Activated T-cell treated with anti-CD3 and anti-CD28 coated beads for 48 hours (primary cell): ENCODE results near the gene ZNF200.
"Not testable (repeated sequence)": the region's sequence is repeated elsewhere in the genome, so short reads cannot be mapped to it uniquely, and the experiment has no call there.

Experiments
- DNase-seq: peaks from one replicate; pipeline ENCODE4 v3.0.0-alpha.2; 2020; ENCODE audit warnings: low read depth

ZNF200 gene

GRCh38 chr16:3198334-3199072, 36.5 kb downstream of the ZNF200 start:
- DNase-seq = no peak

DNA sequence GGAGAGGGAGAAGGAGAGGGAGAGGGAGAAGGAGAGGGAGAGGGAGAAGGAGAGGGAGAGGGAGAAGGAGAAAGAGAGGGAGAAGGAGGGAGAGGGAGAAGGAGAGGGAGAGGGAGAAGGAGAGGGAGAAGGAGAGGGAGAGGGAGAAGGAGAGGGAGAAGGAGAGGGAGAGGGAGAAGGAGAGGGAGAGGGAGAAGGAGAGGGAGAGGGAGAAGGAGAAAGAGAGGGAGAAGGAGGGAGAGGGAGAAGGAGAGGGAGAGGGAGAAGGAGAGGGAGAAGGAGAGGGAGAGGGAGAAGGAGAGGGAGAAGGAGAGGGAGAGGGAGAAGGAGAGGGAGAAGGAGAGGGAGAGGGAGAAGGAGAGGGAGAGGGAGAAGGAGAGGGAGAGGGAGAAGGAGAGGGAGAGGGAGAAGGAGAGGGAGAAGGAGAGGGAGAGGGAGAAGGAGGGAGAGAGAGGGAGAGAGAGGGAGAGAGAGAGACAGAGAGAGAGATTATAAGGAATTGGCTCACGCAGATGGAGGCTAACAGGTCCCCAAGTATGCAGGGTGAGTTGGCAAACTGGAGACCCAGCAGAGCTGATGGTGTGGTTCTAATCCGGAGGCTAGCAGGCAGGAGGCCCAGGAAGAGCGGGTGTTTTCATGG, 37.1 kb downstream of the ZNF200 start:
- not testable (repeated sequence) for DNase-seq

DNA sequence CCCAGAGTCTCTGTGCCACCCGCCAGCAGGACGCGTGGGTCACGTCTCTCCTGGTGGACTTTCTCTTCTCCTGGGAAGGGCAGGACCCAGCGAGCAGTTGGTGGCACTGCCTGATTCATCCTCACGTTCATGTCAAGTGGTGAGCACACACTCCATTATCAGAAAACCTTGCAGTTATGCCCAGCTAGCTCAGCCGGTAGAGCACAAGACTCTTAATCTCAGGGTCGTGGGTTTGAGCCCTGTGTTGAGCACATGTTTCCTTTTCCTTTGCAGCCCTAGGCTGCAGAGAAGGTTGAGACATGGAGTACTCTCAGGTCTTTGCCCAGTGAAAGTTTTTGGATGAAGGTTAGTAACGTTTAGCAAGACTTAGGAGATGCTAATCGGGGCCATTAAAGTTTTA, 39.0 kb downstream of the ZNF200 start:
- DNase-seq = no peak

DNA sequence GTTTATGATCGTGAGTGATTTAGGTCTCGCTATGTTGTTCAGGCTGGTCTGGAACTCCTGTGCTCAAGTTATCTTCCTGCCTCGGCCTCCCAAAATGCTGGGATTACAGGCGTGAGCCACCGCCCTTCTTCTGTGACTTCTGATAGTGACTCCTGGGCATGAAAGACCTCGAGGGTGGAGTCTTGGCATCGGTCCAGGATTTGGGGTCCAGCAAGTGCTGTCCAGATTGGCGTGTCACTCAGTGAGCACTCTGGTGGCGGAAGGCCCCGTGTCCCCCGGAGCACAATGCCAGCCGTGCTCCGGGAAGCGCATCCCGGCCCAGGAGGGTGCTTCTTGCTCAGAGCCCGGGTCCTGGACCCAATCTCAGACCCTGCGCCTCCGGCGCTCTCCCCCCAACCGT, 40.2 kb downstream of the ZNF200 start:
- DNase-seq = no peak

DNA sequence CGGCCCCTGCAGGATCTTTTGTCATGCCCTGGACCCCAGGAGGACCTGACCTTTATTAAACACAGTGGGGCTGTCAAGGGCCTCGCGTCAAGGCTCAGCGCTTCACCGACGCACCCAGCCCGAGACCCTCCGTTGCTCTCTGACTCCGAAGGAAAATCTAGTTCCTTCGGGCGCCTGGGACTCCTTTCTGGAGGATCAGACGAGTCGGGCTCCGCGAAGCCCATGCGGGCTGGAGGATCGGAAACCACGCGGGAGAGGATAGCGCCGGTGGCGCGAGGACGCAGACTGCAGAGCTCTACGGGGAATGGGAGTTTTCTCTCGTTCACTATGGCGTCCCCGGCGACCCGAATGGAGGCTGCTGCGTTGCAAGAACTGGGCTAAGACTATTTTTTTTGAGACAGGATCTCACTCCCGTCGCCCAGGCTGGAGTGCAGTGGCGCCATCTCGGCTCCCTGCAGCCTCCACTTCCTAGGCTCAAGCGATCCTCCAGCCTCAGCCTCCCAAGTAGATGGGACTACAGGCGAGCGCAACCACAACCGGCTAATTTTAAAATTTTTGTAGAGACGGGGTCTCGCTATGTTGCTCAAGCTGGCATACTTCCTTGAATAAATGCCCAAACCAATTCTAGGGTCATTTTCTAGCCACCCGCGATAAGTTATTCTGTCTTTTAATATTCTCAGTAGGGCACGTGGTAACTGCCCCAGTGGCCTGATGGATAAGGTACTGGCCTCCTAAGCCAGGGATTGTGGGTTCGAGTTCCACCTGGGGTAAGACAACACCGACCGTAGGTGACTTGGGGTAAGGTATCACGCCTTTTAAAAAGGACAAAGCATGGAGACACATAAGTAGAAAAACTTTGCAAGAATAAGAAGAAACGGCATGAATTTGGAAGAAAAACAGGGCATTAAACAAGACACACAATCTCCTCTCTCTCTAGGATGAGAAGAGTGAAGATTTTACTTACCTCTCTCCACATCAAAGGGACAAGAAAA, 41.4 kb downstream of the ZNF200 start:
- no peak for DNase-seq

- no peak for DNase-seq
Observed at GRCh38 chr16:3192476-3193019, 42.4 kb downstream of the ZNF200 start.

DNA sequence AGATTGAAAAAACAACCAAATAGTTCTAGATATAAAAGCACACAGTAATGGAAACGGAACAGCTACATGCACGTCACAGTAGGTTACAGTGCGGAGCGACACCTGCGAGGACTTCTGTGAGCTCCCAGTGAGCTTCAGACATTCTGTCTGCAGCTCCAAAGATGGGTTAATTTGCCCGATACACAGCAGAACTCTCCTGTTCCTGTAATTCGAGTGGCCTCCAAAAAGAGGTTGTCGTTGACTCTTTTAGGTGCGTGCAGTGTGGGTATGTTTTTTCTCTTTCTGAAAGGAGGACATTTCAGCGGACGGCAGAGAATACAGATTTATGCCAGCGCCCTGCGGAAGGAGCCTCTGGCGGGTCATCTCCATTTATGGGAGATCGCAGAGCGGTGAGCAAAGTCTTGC, 44.0 kb downstream of the ZNF200 start:
- no peak for DNase-seq

DNA sequence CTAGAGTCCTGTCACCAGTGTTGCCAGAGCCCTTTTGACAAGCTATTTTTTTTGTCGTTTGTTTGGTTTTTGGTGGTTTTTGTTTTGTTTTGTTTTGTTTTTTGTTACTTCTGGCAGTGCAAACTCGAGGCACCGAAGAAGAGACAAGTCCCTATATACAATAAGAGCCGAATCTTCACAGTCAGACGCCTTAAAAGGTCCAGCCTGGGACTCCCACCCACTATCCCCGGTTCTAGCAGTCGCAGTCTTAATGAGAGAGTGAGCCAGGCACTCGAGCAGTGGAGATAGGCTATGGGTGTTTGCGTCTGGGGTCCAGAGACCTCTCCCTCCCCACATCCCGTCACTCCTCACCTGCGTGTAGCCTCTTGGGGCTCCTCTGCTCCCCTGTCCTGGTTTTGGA, 45.1 kb downstream of the ZNF200 start:
- DNase-seq = no peak

DNA sequence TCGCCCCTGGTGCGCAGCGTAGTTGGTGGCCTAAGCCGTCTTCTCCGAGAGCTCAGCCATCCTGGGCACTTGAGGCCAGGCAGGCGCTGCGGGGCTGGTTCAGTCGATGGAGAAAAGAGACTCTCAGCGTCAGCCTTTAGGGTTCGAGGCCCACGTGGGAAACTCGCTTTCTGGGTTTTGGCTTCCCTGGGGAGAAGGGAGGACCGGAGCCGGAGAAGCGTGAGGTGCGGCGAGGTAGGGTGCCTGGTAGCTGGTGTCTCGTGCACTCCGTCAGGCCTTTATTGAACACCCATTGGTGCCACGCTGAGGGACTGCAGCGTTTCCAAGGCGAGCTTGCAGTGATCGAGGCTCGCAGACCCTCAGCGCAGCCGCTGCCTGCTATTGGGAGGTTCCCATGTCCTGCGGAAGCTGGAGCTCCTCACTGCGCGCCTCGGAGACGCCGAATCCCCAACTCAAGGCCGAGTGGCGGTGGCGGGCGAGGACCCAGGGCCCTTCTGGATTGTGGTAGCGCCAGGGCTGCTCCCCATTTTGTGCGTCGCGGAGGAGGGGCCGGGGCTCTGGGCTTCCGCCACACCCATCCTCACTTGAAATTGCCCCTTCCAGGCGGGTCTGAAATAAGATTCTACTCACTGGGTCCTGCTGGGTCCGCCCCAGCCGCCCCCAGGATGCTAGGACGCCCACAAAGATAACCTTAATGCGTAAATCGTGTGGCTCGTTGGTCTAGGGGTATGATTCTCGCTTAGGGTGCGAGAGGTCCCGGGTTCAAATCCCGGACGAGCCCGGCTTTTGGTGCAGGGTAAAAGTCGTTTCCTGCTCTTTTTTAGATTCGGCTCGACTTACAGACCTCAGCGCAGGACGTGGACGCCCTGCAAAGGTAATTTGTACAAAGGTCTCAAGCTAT, 45.8 kb downstream of the ZNF200 start:
- DNase-seq = peak; percentile 73

- no peak for DNase-seq
Observed at GRCh38 chr16:3188675-3188924, 46.4 kb downstream of the ZNF200 start.

- DNase-seq = peak; percentile 81
Observed at GRCh38 chr16:3187798-3188674, 46.9 kb downstream of the ZNF200 start, which contains the start of gene OR1F1. Gene OR1F1, plus strand, starts transcription at chr16:3188204.

DNA sequence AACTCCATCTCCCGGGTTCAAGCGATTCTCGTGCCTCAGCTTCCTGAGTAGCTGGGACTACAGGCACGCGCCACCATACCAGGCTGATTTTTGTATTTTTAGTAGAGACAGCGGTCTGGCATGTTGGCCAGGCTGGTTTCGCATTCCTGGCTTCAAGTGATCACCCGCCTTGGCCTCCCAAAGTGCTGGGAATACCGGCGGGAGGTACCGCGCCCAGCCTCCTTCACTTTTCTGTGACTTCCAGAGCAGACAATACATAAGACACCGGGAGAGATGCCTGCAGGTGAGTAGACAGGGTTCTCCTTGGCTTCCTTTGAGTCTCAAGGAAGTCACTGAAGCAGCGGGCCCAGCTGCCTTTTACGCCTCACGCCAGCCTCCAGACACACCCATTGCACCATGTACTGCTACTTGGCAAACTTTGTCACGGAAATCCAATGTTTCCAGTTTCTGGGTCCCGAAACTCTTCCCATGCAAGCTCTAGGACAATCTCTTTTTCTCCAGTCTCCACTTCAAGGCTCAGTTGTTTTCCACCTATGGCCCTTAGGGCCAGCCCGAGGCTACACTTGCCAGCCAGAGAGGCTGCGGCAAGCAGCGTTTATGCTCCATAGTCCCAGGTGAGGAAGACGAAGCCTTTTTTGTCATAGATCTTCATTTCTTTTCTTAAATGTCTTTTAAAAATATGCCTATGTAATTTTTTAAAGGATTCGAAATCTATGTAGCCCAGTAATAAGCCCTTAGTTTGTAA, 47.8 kb downstream of the ZNF200 start:
- DNase-seq = no peak

- no peak for DNase-seq
Observed at GRCh38 chr16:3183445-3184139, 51.4 kb downstream of the ZNF200 start.

- peak; percentile 77 for DNase-seq
Observed at GRCh38 chr16:3182608-3183444, 52.1 kb downstream of the ZNF200 start.

GRCh38 chr16:3182293-3182607, 52.7 kb downstream of the ZNF200 start:
- DNase-seq = not testable (repeated sequence)

- DNase-seq = peak; percentile 39
Observed at GRCh38 chr16:3180445-3180878, 54.5 kb downstream of the ZNF200 start.

DNA sequence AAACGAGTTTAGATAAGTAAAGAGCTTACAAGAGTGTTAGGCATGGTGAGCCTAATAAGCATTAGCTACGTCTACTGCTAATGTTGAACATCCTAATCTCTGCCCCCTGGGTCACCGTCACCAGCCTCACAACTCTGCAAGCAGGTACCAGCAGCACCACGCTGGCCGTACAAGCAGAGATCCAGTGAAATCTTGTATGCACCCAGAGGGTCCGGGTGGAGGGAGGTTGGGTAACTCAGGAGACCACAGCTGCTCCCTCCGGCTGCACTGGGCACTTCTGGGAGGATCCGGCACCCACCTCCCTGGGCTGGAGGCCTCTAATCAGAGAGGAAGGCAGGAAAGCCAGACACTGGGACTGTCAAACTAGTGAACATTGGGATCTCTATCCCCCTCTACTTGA, 55.3 kb downstream of the ZNF200 start:
- DNase-seq = no peak
